ENCODE results near the gene CARS1.

DNA sequence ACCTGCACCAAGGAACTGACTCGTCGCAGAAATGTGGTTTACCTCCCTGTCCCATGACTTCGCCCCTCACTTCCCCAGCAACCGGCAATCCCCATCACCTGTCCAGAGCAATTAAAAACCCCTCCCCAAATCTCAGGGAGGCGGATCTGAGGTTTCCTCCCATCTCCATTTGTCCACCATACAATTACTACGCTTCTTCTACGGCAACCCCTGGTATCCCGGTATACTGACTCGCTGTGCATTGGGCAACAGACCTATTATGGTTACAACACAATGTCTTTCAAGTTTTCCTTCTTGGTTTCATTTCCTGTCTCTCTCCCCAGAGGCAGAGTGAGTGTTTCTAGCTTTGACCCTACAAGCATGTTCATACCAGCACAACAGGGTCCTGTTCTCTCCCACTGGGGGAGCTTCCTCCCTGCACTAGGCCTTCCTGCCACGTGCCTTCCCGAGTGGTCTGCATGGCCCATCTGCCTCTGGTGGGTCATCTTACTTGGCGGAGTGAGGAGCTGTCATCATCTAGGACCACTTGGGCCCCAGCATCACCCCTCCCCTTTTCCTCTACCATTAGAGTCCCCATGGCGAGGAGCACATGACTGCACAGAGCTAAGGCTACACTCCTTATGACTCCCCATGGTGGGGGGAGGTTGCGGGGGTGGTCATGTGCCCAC lies 34.8 kb downstream of the CARS1 start:
- TF ChIP-seq, protein P1, sequence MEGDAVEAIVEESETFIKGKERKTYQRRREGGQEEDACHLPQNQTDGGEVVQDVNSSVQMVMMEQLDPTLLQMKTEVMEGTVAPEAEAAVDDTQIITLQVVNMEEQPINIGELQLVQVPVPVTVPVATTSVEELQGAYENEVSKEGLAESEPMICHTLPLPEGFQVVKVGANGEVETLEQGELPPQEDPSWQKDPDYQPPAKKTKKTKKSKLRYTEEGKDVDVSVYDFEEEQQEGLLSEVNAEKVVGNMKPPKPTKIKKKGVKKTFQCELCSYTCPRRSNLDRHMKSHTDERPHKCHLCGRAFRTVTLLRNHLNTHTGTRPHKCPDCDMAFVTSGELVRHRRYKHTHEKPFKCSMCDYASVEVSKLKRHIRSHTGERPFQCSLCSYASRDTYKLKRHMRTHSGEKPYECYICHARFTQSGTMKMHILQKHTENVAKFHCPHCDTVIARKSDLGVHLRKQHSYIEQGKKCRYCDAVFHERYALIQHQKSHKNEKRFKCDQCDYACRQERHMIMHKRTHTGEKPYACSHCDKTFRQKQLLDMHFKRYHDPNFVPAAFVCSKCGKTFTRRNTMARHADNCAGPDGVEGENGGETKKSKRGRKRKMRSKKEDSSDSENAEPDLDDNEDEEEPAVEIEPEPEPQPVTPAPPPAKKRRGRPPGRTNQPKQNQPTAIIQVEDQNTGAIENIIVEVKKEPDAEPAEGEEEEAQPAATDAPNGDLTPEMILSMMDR (IDR thresholded peaks at IDR 0.05; ENCODE audit: insufficient read depth, low read length, poor library complexity, severe bottlenecking) = no peak
- TF ChIP-seq EZH2phosphoT487 (conservative IDR thresholded peaks at IDR 0.05; ENCODE audit: low read length) = no peak
